Activated CD4-positive, CD25-positive, alpha-beta regulatory T cell treated with anti-CD3 and anti-CD28 coated beads, Interleukin-2, amount 50 U/mL, for 72 hours (primary cell): ENCODE data around the gene TMIGD1.
A peak's percentile ranks its signal among the peaks of the same experiment; 100 is the strongest.

ENCODE experiments used
- DNase-seq: peaks from one replicate; pipeline ENCODE4 v3.0.0; 2021

The TMIGD1 gene

DNA sequence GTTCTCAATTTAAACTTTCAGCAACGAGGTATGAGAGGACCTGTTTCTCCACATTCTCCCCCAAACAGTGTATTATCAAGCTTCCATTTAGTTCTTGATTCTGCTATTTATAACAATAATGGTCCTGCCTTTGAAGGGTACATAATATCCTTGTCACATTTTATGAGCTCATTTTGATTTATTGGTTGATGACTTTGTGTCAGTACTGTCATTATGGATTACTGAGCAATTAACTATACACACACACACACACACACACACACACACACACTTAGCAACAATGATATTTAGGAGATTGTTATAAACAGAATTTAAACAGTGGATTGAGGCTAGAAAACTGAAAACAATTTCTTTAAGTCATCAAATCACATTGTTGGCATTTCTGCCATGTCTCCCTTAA lies 7.0 kb downstream of the TMIGD1 start:
- no peak for DNase-seq

- no peak for DNase-seq
These were observed 9.1 kb downstream of the TMIGD1 start for GRCh38 chr17:30324723-30325122.

DNA sequence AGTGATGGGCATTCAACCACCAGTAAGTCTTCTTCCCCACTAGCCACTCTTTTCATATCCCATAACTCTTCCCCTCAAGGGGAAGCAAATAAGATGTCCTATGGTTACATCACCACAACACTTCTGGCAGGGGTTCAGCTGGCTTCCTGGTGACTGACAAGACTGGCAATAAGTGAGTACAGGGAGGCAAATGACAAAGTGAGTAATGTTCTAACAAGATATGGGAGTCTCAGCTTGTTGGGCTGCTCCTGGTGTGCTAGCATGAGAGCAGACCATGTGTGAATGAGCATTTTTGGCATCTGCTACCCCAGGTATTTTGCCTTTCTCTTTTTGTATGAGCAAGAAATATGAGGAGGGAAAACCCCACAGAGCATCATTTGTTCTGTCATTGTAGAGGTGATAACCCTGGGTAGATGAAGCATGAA lies 9.9 kb downstream of the TMIGD1 start:
- DNase-seq: no peak

DNA sequence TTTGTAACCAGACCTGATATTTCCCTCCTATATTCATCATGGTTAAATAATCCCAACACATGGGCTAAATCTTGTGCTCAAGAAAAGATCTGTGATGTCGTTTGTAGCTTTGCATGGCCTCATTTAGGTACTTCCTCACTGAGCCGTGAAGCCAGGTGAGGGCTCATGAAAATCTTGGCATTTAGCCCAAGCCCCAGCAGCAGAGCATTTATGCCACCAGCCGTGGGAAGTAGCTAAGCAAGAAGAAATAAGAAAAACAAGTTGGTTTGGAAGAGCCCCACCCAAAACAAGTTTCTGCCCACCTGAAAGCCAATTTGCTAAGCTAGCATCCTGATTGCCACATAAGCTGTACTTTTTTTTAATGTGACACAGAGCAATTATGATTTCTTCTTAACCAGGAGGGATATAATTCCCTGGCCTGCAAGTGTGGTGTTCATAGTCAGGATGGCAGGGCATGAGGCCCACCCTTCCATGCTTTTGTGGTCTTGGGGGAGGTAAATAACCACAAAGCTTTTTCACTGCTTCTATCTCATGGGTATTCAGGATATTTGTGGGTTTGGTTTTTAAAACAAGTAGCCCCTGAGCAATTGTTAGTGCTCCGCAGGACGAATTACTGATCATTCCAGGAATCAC lies 10.5 kb downstream of the TMIGD1 start:
- DNase-seq: no peak

DNA sequence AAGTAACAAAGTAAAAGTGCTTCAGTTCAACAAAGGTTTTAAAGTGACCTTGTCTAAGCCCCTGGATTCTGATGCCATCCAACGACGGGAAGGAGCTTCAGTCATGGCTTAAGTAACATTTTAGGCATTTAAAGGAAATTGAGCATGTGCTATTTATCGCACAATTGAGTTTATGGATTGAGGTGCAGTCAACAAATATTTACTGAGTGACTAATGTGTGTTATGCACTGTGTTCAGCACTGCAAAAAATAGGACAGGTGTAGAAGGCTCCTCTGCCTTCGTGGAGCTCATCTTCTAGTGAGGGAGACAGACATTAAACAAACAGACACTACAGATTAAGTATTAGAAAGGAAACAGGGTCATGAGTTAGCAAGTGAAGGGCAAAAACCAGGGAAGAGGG lies 12.5 kb downstream of the TMIGD1 start:
- DNase-seq: no peak

DNA sequence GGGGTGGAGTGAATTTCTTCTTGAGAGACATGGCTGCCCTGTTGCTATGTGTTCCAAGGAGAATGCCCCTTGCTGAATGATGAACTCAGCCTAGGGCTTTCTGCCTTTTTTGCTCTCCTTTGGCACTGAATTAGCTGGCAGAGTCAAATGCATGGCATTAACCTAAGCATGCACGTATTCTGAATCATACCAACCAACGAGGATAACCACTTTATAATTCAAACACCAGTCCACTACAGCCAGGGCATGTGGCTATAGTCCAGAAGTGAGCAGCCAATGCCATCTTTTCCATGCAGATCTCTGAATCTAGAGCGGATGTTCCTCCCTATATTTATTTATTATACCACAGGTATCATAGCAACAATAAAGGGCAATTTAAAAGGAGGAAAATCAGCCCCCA lies 15.7 kb downstream of the TMIGD1 start:
- no peak for DNase-seq

DNA sequence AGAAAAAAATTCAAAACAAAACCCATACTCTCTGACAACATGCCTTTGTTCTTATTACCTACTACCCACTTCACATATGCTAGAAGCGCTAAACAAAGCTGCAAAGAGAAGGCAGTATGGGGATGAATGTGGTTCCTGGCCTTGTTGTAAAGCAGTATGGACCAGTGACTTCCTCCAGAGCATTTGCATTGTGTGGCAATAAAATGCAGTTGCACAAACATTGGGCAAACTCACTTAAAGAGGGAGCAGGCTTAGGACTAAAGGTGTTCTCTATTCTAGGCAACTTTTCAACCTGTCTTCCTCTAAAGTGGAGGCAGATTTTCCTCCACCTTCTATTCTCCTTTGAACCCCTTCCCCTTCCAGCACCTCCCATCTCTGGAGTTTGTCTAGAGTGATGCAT lies 17.1 kb downstream of the TMIGD1 start:
- no peak for DNase-seq

DNA sequence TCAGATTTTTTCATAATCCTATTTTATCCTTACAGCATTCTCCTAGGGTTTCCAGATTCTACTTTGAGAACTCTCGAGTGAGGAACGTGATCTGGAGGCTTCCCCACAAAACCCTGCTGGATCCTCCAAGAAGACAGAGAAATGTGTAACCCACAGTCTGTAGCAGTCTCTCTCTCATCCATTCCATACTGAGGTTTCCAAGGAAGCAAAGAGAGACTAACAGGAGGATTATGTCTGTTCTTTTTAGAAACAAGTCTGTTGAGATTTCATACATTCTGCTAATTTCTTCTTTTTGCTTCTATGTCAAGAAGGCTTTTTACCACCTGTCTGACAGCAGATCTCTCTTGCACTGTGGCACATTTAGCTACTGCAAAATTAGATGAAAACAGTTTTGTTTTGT lies 18.8 kb downstream of the TMIGD1 start:
- DNase-seq: no peak

GRCh38 chr17:30314474-30314873 lies 19.4 kb downstream of the TMIGD1 start:
- DNase-seq: no peak

DNA sequence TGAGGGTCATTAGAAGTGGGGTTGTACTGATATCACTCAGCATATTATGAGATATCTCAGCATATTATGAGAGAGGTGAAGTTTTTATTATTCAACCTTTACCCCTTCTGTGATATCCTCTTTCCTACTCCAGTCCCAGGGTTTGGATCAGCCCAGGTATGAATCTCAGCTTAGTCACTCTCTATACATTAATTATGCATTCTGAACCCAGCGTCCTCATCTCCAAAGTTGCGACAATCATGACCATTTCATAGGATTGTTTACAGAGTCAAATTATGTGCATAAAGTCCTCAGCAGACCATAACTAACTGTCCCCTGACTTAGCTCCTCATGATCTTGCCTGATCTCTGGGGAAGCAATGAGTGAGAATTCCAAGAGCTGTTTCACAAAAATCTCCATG lies 21.6 kb downstream of the TMIGD1 start:
- DNase-seq: no peak

GRCh38 chr17:30310562-30310961 lies 23.3 kb downstream of the TMIGD1 start:
- no peak for DNase-seq

DNA sequence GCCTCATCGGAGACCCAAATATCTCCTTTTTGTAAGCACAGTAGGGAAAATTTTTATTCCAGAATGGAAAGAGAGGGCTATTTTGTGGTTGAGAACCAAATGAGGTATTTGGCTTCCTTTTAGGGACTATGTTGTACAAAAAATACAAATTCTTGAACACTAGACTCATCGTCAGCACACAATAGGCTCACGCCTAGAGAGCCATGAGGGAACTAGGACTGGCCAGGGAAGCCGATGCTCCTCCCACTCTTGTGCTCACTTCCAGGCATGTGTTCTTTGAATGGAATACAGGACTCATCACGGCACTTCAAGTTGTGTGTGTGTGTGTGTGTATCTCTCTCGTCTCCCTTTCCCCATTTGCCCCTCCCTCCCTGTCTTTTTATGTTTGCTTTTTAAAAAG lies 24.3 kb downstream of the TMIGD1 start:
- no peak for DNase-seq

DNA sequence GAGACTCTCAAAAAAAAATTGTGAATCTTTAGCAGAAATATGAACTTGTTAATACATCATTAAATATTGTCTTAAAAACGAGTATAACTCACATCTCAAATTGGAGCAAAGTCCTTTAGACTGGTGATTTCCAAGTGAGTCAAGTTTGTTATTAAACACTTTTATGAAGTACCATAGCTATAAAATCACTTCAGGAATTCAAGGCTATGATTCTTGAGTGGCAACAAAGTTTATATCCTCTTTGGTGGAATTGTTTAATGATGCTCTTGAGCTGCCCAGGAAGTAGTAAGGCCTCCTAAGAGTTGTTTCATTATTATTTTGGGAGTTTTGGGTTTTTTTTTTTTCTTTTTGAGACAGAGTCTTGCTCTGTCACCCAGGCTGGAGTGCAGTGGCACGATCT lies 25.5 kb downstream of the TMIGD1 start:
- DNase-seq: no peak

- no peak for DNase-seq
These were observed 29.1 kb downstream of the TMIGD1 start for GRCh38 chr17:30304778-30305177.

DNA sequence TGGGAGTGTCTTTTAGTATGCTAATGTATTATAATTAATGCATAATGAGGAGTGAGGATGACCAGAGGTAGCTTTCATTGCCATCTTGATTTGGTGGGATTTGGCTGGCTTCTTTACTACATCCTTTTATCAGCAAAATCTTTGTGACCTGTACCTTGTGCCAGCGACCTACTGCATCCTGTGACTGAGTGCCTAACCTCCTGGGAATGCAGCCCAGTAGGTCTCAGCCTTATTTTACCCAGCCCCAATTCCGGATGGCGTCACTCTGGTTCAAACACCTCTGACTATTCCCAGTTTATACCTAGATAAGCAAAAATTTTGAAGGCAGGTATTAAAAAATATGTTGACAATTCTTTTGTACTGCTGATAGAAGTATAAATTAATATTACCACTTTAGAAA lies 31.6 kb downstream of the TMIGD1 start:
- no peak for DNase-seq

DNA sequence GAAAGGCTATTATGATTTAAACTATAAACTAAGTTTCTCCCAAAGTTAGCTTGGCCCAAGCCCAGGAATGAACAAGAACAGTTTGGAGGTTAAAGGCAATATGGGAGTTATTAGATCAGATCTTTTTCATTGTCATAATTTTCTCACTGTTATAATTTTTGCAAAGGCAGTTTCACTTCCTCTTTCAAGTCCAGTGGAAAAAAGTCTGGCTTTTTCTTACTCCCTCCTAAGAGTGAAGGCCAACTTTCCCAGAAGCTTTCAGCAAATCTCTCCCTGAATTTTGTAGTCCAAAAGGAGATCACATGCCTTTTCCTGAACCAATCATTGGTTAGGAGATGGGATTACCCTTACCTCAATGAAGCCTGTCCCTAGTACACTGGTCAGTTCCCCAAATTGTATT lies 33.0 kb downstream of the TMIGD1 start:
- DNase-seq: no peak

DNA sequence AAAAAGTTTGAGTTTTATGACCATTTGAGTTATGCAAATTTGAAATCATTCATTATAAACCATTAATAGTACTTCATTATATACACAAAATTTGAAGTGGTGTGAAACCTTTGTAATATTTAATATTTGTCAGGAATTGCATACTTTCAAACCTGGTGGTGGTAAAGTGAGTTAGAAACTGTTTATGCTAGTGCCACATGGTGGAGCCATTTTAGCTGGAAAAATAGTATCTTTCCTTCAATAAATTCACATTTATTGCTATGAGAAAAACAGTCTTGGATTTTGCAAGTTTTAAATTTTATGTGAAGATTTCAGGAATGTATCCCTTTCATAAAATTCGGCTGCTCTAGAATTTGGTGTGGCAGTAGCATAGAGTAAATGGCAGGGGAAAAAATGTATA lies 34.9 kb downstream of the TMIGD1 start:
- no peak for DNase-seq

- DNase-seq: no peak
These were observed 36.1 kb downstream of the TMIGD1 start for GRCh38 chr17:30297715-30298114.

GRCh38 chr17:30296499-30297080 lies 37.3 kb downstream of the TMIGD1 start:
- DNase-seq: no peak

GRCh38 chr17:30292286-30292858 lies 41.5 kb downstream of the TMIGD1 start:
- DNase-seq: no peak

DNA sequence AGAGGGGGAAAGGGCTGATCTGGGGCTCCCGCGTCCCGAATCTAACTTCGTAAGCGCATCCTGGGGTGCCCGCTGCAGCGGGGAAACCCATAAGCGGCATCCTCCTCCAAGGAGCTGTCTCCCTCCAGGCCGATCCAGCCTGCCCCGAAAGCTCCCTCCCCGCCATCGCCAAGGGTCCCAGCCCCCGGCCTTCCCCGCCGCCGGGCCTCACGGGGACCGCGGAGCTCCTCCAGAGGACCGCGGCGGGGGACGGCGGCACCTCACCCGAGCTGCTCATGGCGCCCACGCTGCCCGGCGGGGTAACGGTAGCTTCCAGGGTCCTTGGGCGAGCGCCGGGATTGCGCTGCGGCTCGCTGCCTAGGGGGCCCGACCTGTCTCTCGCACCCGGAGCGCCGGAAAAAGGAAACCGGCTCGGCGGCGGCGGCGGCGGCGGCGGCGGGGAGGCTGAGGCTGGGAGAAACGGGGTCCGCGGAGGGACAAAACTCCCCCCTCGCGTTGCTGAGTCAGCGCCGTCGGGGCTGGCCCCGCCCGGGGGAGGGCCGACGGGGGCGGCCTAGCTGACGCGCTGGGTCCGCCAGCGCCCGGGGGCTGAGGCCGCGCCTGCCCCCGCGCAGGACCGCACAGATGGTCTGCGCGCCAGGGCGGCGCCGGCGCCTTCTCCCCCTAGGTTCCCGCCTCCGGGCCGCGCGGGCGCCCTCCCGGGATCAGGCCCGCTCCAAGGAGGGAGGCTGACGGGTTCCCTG lies 42.1 kb downstream of the TMIGD1 start, which contains the start of gene BLMH:
BLMH (minus strand) TSS at position 402 of the 743 bp plus-strand sequence; CDS start at position 277, 125 bp downstream.
- peak; percentile 81 for DNase-seq

DNA sequence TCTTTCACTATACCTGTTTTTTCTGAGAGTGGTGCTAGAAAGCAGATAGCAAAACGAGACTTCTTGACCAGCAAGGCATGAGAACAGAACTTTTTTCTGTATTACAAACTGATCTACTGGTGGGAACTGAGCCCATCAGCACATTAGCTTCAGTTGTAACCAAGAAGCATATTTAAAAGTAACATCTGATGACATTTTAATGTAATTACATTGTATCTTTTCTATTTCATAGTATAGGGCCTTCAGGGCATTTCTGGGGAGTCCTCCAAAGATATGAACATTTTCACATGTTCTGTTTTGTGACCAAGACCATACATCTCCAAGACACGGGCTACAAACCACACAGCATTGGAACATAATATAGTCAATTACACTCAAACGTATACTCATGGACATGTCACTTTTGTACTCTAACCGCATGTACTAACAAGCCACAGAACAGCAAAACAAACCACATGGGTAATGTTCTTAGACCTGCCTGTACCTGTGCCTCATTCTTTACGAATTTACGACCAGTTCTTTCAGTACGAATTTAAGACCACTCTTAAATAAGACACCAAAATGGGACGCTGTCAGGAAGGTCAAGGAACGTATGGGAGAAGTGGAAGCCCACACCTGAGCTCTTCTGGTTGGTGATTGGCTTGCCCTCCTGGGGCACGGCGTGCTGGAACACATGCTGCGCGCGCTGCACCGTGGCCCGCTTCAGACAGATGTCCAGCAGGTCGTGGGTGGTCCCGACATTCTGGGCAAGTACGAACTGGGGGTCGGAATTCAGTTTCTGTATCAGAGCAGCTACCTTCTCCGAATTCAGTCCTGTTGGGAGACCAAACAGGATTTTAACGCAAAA lies 42.9 kb downstream of the TMIGD1 start:
- peak; percentile 54 for DNase-seq

GRCh38 chr17:30290077-30290476 lies 43.8 kb downstream of the TMIGD1 start:
- no peak for DNase-seq
